Nephron progenitor cell (in vitro differentiated cells): ENCODE results near the gene PLSCR2.
"Not testable (repeated sequence)": the region's sequence is repeated elsewhere in the genome, so short reads cannot be mapped to it uniquely, and the experiment has no call there.

Source experiments
- DNase-seq: peaks from one replicate; pipeline ENCODE4 v3.0.0; 2021
- H3K27ac Mint-ChIP-seq: 2 replicates; pipeline ENCODE4 v1.8.0; 2021; ENCODE audit warnings: mild to moderate bottlenecking, moderate library complexity, mixed read lengths
- H3K27me3 Mint-ChIP-seq: 2 replicates; pipeline ENCODE4 v1.8.0; 2021; ENCODE audit warnings: mild to moderate bottlenecking, low read depth, mixed read lengths; ENCODE audit not compliant: poor library complexity
- H3K36me3 Mint-ChIP-seq: 2 replicates; pipeline ENCODE4 v1.8.0; 2021; ENCODE audit warnings: low read depth, mixed read lengths
- H3K4me1 Mint-ChIP-seq: 2 replicates; pipeline ENCODE4 v1.8.0; 2021; ENCODE audit warnings: mixed read lengths
- H3K4me3 Mint-ChIP-seq: 2 replicates; pipeline ENCODE4 v1.8.0; 2021; ENCODE audit warnings: mild to moderate bottlenecking, moderate library complexity, mixed read lengths
- H3K9me3 Mint-ChIP-seq: 2 replicates; pipeline ENCODE4 v1.8.0; 2021; ENCODE audit warnings: mild to moderate bottlenecking, moderate library complexity, mixed read lengths
- TF ChIP-seq, protein P1 (sequence below): fragments of 200-600 bp; sonication (generic); IDR thresholded peaks from 2 replicates; pipeline ENCODE4 v1.5.0; 2021; ENCODE audit warnings: antibody characterized with exemption

Gene PLSCR2

DNA sequence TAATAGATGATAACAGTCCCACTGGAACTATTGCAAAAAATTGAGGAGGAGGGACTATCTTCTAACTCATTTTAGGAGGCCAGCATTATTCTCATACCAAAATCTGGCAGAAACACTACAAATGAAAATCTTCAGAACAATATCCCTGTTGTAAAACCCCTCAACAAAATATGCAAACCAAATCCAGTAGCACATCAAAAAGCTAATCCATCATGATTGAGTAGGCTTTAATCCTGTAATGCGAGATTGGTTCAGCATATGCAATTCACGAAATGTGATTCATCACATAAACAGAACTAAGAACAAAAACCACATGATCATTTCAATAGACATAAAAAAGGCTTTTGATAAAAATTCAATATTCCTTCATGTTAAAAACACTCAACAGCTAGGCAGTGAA is 23.9 kb upstream of the PLSCR2 start:
- no peaks in the 10 kb centered on the region for H3K36me3 Mint-ChIP-seq
- H3K9me3 Mint-ChIP-seq = no peaks in the 10 kb centered on the region
- H3K4me3 Mint-ChIP-seq = no peak overlapping the region
- TF ChIP-seq, protein P1, sequence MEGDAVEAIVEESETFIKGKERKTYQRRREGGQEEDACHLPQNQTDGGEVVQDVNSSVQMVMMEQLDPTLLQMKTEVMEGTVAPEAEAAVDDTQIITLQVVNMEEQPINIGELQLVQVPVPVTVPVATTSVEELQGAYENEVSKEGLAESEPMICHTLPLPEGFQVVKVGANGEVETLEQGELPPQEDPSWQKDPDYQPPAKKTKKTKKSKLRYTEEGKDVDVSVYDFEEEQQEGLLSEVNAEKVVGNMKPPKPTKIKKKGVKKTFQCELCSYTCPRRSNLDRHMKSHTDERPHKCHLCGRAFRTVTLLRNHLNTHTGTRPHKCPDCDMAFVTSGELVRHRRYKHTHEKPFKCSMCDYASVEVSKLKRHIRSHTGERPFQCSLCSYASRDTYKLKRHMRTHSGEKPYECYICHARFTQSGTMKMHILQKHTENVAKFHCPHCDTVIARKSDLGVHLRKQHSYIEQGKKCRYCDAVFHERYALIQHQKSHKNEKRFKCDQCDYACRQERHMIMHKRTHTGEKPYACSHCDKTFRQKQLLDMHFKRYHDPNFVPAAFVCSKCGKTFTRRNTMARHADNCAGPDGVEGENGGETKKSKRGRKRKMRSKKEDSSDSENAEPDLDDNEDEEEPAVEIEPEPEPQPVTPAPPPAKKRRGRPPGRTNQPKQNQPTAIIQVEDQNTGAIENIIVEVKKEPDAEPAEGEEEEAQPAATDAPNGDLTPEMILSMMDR = no peak
- H3K4me1 Mint-ChIP-seq = no peaks in the 10 kb centered on the region
- no peaks in the 10 kb centered on the region for H3K27me3 Mint-ChIP-seq
- no peak overlapping the region for H3K27ac Mint-ChIP-seq
- no peak for DNase-seq

DNA sequence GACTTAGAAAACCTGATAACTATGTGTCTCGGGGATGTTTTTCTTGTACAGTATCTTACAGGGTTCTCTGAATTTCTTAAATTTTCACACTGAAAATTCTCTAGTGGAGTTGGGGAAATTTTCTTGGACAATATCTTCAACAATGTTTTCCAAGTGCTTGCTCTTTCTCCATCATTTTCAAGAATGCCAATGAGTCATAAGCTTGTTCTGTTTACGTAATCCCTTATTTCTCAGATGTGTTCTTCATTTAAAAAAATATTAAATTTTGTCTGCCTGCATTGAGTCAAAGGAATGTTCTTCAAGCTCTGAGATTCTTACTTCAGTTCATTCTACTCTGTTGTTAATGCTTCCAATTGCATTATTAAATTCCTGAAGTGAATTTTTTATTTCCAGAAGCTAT is 21.9 kb upstream of the PLSCR2 start:
- Mint-ChIP-seq H3K36me3 (no peaks in the 10 kb centered on the region), H3K27me3 (no peaks in the 10 kb centered on the region), H3K27ac (no peak overlapping the region), H3K9me3 (peaks cover 13% of the 10 kb centered on the region), H3K4me1 (no peaks in the 10 kb centered on the region), H3K4me3 (no peak overlapping the region)
- TF ChIP-seq, protein P1 = no peak
- no peak for DNase-seq

DNA sequence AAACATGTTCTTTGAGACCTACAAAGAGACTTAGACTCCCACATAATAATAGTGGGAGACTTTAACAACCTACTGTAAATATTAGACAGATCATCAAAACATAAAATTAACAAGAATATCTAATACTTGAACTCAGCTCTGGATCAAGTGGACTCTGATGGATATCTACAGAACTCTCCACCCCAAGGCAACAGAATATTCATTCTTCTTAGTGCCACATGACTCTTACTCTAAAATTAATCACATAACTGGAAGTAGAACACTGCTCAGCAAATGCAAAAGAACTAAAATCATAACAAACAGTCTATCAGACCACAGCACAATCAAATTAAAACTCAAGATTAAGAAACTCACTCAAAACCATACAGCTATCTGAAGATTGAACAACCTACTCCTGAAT is 15.9 kb upstream of the PLSCR2 start:
- Mint-ChIP-seq H3K27me3 (no peaks in the 10 kb centered on the region), H3K27ac (no peak overlapping the region), H3K4me1 (no peaks in the 10 kb centered on the region), H3K4me3 (no peak overlapping the region), H3K9me3 (peaks cover 30% of the 10 kb centered on the region), H3K36me3 (no peaks in the 10 kb centered on the region)
- no peak for DNase-seq
- TF ChIP-seq, protein P1 = no peak

DNA sequence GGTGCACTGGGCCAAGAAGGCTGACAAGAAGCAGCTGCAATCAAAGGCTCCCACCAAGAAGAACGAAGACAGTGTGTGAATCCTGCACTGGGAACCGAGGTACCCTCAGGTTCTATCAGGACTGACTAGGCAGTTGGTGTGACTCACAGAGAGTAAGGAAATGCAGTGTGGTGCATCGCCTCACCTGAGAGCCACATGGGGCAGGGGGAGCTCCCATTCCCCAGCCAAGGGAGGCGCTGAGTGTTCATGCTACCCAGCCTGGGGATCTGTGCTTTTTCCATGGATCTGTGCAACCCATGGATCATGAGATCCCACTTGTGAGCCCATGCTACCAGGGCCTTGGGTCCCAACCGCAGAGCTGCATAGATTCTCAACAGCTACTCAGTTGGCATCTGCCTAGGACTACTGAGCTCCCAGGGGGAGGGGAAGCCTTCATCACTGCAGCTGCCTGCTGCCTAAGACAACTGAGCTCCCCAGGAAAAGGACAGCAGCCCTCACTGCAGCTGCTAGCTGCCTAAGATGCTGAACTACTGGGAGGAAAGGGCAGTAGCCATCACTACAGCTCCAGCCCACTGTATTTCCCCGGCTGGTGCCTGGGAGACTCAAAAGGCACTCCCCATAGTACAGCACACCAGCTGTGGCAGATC is 6.9 kb upstream of the PLSCR2 start:
- Mint-ChIP-seq H3K9me3 (peaks cover 14% of the 10 kb centered on the region), H3K36me3 (no peaks in the 10 kb centered on the region), H3K27me3 (no peaks in the 10 kb centered on the region), H3K4me3 (no peak overlapping the region), H3K4me1 (no peaks in the 10 kb centered on the region), H3K27ac (no peak overlapping the region)
- no peak for DNase-seq
- TF ChIP-seq, protein P1 = no peak

DNA sequence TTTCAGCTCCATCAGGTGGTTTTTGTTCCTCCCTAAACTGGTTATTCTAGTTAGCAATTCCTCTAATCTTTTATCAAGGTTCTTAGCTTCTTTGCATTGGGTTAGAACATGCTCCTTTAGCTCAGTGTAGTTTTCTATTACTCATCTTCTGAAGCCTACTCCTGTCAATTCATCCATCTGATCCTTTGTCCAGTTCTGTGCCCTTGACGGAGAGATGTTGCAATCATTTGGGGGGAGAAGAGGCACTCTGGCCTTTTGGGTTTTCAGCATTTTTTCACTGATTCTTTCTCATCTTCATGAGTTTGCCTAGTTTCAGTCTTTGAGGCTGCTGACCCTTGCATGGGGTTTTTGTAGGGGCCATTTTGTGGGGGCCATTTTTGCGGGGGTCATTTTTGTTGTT is 5.6 kb upstream of the PLSCR2 start:
- H3K9me3 Mint-ChIP-seq = peaks cover 13% of the 10 kb centered on the region
- not testable (repeated sequence) for H3K27me3 Mint-ChIP-seq, H3K27ac Mint-ChIP-seq, H3K36me3 Mint-ChIP-seq, DNase-seq, H3K4me3 Mint-ChIP-seq, H3K4me1 Mint-ChIP-seq

DNA sequence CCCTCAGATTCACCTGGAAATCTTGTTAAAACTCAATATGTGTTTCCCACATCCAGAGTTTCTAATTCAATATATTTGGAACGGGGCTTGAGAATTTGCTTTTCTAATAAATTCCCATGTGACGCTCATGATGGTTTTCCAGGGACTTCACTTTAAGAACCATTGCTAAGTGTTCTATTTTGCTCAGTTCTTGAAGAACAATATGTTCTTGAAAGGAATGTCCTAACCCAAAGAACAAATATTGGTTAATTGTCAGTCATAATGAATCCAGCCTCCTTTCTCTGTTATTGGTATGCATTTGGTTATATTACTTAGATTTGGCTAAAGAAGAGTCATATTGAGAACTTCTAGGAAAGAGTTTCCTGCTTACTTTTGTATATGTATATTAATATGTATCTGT is 4.4 kb upstream of the PLSCR2 start:
- Mint-ChIP-seq H3K4me1 (no peaks in the 10 kb centered on the region), H3K27me3 (no peaks in the 10 kb centered on the region), H3K36me3 (no peaks in the 10 kb centered on the region), H3K9me3 (peaks cover 3% of the 10 kb centered on the region), H3K27ac (no peak overlapping the region), H3K4me3 (no peak overlapping the region)
- TF ChIP-seq, protein P1 = no peak
- no peak for DNase-seq
